Activated CD4-positive, alpha-beta T cell treated with anti-CD3 and anti-CD28 coated beads, Interleukin-2, amount 10 ng/mL, durations not matched to agents 7 days and 5 days (primary cell): Measurements from ENCODE around the gene DCAF10. TPM values are rescaled to one million over a fixed set of nuclear protein-coding genes. Genes with fewer than 3 reads are reported as not detected.
A peak's percentile ranks its signal among the peaks of the same experiment; 100 is the strongest.
"Not testable (repeated sequence)": the region's sequence is repeated elsewhere in the genome, so short reads cannot be mapped to it uniquely, and the experiment has no call there.

Source experiments
- CTCF ChIA-PET: fragments of 350-600 bp; sonication (Branson Sonifier 250); formaldehyde crosslinking; loops from one replicate; lab custom pipeline; 2021; ENCODE audit warnings: antibody characterized with exemption; lab: Charles Lee
- POLR2A ChIA-PET: fragments of 350-600 bp; sonication (Branson Sonifier 250); formaldehyde crosslinking; loops from one replicate; lab custom pipeline; 2021; ENCODE audit warnings: antibody characterized with exemption; lab: Charles Lee
- DNase-seq: peaks from one replicate; pipeline ENCODE4 v3.0.0-alpha.2; 2020
- H3K27ac Mint-ChIP-seq: one replicate; pipeline ENCODE4 v1.8.0; 2021; ENCODE audit warnings: mild to moderate bottlenecking, moderate library complexity, mixed read lengths
- H3K27me3 Mint-ChIP-seq: one replicate; pipeline ENCODE4 v1.8.0; 2021; ENCODE audit warnings: mixed read lengths
- H3K36me3 Mint-ChIP-seq: one replicate; pipeline ENCODE4 v1.8.0; 2021; ENCODE audit warnings: low read depth, mixed read lengths
- H3K4me1 Mint-ChIP-seq: one replicate; pipeline ENCODE4 v1.8.0; 2021; ENCODE audit warnings: mixed read lengths
- H3K4me3 Mint-ChIP-seq: one replicate; pipeline ENCODE4 v1.8.0; 2021; ENCODE audit warnings: mild to moderate bottlenecking, moderate library complexity, mixed read lengths
- H3K9me3 Mint-ChIP-seq: one replicate; pipeline ENCODE4 v1.8.0; 2021; ENCODE audit warnings: mixed read lengths
- total RNA-seq, 2 experiments: library from RNA; stranded (reverse); gene quantifications; one replicate each; pipeline ENCODE4 v1.2.3, GENCODE V29; 2021

The DCAF10 gene
- total RNA-seq, 2 experiments from 2014 or later: 20.6 to 21.2 TPM

GRCh38 chr9:37801287-37801850 is 772 bp downstream of the DCAF10 start:
- no peaks in the 10 kb centered on the region for H3K9me3 Mint-ChIP-seq
- peaks cover 45% of the 10 kb centered on the region for H3K4me1 Mint-ChIP-seq
- H3K27ac Mint-ChIP-seq: peak overlapping the region; percentile 88
- ChIA-PET POLR2A (interaction anchor here (2.0 kb wide), 1 partner anchor 17 kb away, joined by 7 read pairs; the partner anchor contains the start of gene EXOSC3), CTCF (interaction anchor here (2.8 kb wide), 1 partner anchor 10 kb away, joined by 8 read pairs; no protein-coding TSS in a partner anchor)
- peak; percentile 33 for DNase-seq
- no peaks in the 10 kb centered on the region for H3K27me3 Mint-ChIP-seq
- peaks cover 15% of the 10 kb centered on the region for H3K36me3 Mint-ChIP-seq
- H3K4me3 Mint-ChIP-seq: peak overlapping the region; percentile 94

DNA sequence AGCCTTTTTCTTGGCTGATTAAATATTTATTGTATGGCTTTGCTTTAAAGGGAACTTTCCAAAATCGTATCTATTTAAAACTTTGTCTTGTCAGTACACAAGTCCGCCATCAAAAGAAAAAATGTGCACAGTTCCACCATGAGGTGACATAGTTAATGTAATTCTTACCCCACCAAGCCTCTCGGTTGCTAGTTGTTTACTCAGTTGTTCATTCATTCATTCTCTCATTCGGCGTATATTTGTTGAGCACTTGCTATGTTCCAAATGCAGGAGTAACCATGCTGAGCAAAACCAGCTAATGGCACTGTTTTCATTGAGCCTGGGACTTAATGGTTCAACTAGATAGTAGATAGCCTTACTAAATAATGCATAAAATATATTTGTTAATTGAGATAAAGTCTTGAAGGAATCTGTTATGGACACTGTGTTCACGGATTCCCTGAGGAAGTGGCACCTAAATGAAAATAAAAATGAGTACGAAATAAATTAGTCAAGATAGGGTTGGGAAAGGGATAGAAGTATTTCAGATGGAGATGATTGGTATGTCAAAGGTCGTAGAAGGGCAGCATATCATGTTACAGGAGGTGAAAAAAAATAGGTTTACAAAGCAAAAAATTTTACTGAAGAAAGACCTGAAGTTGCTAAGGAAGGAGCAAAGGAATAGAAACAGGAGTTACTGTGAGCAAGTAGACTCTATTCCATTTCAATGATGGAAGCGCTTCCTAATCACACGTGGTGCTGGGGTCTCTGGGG is 1.5 kb downstream of the DCAF10 start:
- Mint-ChIP-seq H3K27ac (peak overlapping the region; percentile 88), H3K36me3 (peaks cover 15% of the 10 kb centered on the region), H3K4me1 (peaks cover 45% of the 10 kb centered on the region), H3K9me3 (no peaks in the 10 kb centered on the region), H3K27me3 (no peaks in the 10 kb centered on the region), H3K4me3 (peak overlapping the region; percentile 94)
- DNase-seq: no peak
- ChIA-PET CTCF (interaction anchor here (2.8 kb wide), 1 partner anchor 9 kb away, joined by 8 read pairs; no protein-coding TSS in a partner anchor), POLR2A (interaction anchor here (2.0 kb wide), 1 partner anchor 18 kb away, joined by 7 read pairs; the partner anchor contains the start of gene EXOSC3)

DNA sequence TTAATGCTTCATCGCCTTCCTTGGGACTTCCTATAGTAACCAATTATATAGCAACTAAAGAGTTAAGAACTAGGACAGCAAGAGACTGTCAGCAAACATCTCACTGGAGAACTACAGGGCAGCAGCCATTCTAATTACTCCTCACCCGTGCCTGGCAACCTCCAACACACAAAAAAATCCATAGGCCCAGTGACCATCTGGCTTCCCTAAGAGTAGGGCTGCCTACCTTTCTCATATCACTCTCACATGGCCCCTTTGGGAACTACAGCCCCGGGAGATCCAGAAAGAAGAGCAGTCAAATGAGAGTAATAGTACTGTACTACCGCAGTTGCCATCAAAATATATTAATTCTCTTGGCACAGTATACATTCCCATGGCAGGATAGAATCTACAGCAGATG is 5.7 kb downstream of the DCAF10 start:
- no peak for DNase-seq
- Mint-ChIP-seq H3K4me3 (no peak overlapping the region), H3K27me3 (no peaks in the 10 kb centered on the region), H3K27ac (no peak overlapping the region), H3K36me3 (peaks cover 11% of the 10 kb centered on the region), H3K9me3 (no peaks in the 10 kb centered on the region), H3K4me1 (peaks cover 24% of the 10 kb centered on the region)
- ChIA-PET POLR2A (no interaction called here), CTCF (interaction anchor here (1.2 kb wide), 1 partner anchor 28 kb away, joined by 3 read pairs; no protein-coding TSS in a partner anchor)

DNA sequence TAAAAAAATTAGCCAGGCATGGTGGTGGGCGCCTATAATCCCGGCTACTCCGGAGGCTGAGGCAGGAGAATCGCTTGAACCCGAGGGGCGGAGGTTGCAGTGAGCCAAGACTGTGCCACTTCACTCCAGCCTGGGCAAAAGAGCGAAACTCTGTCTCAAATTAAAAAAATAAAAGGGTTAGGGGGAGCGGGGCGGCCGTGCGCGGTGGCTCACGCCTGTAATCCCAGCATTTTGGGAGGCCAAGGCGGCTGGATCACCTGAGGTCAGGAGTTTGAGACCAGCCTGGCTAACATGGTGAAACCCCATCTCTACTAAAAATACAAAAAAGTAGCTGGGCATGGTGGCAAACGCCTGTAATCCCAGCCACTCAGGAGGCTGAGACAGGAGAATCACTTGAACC is 9.1 kb downstream of the DCAF10 start:
- H3K9me3 Mint-ChIP-seq, H3K27me3 Mint-ChIP-seq, H3K27ac Mint-ChIP-seq, DNase-seq, H3K4me3 Mint-ChIP-seq: not testable (repeated sequence)
- ChIA-PET POLR2A (interaction anchor here (0.6 kb wide), 1 partner anchor 218 kb away, joined by 3 read pairs; no protein-coding TSS in a partner anchor), CTCF (interaction anchor here (0.7 to 1.1 kb wide), 4 partner anchors 9 to 262 kb away, joined by 3 to 4 read pairs (median 4); no protein-coding TSS in a partner anchor)
- peaks cover 14% of the 10 kb centered on the region for H3K4me1 Mint-ChIP-seq
- H3K36me3 Mint-ChIP-seq: peaks cover 12% of the 10 kb centered on the region

DNA sequence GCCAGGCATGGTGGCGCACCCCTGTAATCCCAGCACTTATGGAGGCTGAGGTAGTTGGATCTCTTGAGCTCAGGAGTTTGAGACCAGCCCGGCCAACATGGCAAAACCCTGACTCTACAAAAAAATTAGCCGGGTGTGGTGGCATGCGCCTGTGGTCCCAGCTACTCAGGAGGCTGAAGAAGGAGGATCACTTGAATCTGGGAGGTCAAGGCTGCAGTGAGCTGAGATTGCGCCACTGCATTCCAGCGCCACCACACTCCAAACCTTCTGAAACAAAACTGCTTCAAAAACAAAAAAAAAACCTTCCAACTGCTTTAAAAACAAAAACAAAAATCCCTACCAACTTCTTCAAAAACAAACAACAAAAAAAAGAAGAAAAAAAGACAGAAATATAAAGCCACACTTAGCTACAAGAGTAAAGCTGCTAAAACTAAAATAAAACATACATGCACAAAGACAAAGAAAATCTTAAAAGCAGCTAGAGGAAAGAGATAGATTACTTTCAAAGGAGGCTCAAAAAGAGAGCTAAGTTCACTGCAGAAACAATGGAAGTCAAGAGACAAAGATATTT is 11.4 kb downstream of the DCAF10 start:
- ChIA-PET CTCF (interaction anchor here (0.6 to 1.7 kb wide), 6 partner anchors 8 to 620 kb away, joined by 3 to 8 read pairs (median 3); partner anchors contain the start of gene DCAF10), POLR2A (interaction anchor here (0.6 kb wide), 1 partner anchor 1474 kb away, joined by 3 read pairs; no protein-coding TSS in a partner anchor)
- no peak for DNase-seq
- no peak overlapping the region for H3K4me3 Mint-ChIP-seq
- H3K27me3 Mint-ChIP-seq: no peaks in the 10 kb centered on the region
- H3K9me3 Mint-ChIP-seq: no peaks in the 10 kb centered on the region
- H3K36me3 Mint-ChIP-seq: peaks cover 12% of the 10 kb centered on the region
- H3K4me1 Mint-ChIP-seq: peaks cover 10% of the 10 kb centered on the region
- no peak overlapping the region for H3K27ac Mint-ChIP-seq

DNA sequence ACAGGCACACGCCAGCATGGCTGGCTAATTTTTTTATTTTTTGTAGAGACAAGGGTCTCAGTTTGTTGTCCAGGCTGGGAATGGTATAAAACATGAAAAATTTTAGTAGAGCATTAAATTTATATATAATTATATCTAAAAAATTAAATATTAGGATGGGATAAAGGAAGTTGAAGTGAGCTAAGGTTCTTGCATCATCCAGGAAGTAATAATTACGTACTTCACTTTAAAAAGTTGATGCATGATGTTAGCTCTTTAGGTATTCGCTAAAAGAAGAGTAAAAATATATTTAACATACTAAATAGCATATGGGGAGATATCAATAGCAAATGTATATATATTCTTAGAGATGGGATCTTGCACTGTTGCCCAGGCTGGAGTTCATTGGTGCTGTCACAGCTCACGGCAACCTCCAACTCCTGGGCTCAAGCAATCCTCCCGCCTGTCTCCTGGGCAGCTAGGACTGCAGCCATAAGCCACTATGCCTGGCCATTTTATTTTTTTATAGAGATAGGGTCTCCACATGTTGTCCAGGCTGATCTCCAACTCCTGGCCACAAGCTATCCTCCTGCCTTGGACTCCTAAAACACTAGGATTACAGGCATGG is 12.3 kb downstream of the DCAF10 start:
- no peak overlapping the region for H3K4me3 Mint-ChIP-seq
- ChIA-PET CTCF (interaction anchor here (0.6 to 1.2 kb wide), 5 partner anchors 16 to 1195 kb away, joined by 3 to 6 read pairs (median 3); no protein-coding TSS in a partner anchor), POLR2A (no interaction called here)
- peaks cover 10% of the 10 kb centered on the region for H3K4me1 Mint-ChIP-seq
- H3K27ac Mint-ChIP-seq: no peak overlapping the region
- no peaks in the 10 kb centered on the region for H3K27me3 Mint-ChIP-seq
- H3K36me3 Mint-ChIP-seq: peaks cover 12% of the 10 kb centered on the region
- no peaks in the 10 kb centered on the region for H3K9me3 Mint-ChIP-seq
- DNase-seq: no peak

- Mint-ChIP-seq H3K4me3 (no peak overlapping the region), H3K36me3 (peaks cover 24% of the 10 kb centered on the region), H3K9me3 (no peaks in the 10 kb centered on the region), H3K4me1 (no peaks in the 10 kb centered on the region), H3K27me3 (no peaks in the 10 kb centered on the region), H3K27ac (no peak overlapping the region)
- ChIA-PET POLR2A (no interaction called here), CTCF (interaction anchor here (0.7 to 1.6 kb wide), 2 partner anchors 9 to 61 kb away, joined by 4 read pairs; no protein-coding TSS in a partner anchor)
- DNase-seq: no peak
Observed at GRCh38 chr9:37818849-37819248, 18.3 kb downstream of the DCAF10 start.

DNA sequence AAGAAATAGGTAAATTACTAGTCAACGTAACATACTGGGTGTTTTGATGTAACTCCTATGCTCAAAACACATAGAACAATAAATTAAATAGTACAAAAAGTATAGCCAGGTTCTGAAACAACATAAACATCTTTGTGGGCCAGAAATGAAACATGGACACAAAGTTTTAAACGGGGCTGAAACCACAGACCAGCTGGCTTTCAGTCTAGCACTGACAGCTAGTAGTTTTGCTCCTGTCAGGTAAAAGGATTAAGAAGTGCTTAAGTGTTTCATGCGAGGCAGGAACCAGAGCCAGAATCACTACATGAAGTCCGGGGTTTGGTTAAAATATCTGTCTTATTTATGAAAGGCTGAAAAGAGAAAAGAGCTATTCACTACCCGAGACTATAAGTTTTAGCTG is 19.5 kb downstream of the DCAF10 start:
- H3K4me1 Mint-ChIP-seq: no peaks in the 10 kb centered on the region
- no peaks in the 10 kb centered on the region for H3K9me3 Mint-ChIP-seq
- no peak overlapping the region for H3K27ac Mint-ChIP-seq
- H3K4me3 Mint-ChIP-seq: no peak overlapping the region
- ChIA-PET CTCF (interaction anchor here (1.0 kb wide), 1 partner anchor 9 kb away, joined by 3 read pairs; no protein-coding TSS in a partner anchor), POLR2A (interaction anchor here (0.6 kb wide), 1 partner anchor 48 kb away, joined by 3 read pairs; no protein-coding TSS in a partner anchor)
- peaks cover 34% of the 10 kb centered on the region for H3K36me3 Mint-ChIP-seq
- no peak for DNase-seq
- no peaks in the 10 kb centered on the region for H3K27me3 Mint-ChIP-seq

DNA sequence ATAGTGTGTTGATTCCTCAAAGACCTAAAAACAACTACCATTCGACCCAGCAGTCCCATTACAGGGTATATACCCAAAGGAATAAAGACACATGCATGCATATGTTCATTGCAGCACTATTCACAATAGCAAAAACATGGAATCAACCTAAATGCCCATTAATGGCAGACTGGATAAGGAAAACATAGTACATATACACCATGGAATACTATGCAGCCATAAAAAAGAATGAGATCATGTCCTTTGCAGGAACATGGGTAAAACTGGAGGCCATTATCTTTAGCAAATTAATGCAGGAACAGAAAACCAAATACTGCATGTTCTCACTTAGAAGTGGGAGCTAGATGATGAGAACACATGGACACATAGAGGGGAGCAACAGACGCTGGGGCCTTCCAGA is 24.6 kb downstream of the DCAF10 start:
- H3K4me1 Mint-ChIP-seq, H3K4me3 Mint-ChIP-seq, POLR2A ChIA-PET, CTCF ChIA-PET, H3K27ac Mint-ChIP-seq, DNase-seq, H3K27me3 Mint-ChIP-seq, H3K9me3 Mint-ChIP-seq: not testable (repeated sequence)
- H3K36me3 Mint-ChIP-seq: peaks cover 49% of the 10 kb centered on the region

- H3K9me3 Mint-ChIP-seq: no peaks in the 10 kb centered on the region
- H3K27me3 Mint-ChIP-seq: no peaks in the 10 kb centered on the region
- ChIA-PET CTCF (no interaction called here), POLR2A (no interaction called here)
- H3K4me1 Mint-ChIP-seq: peaks cover 2% of the 10 kb centered on the region
- DNase-seq: no peak
- H3K4me3 Mint-ChIP-seq: no peak overlapping the region
- peaks cover 31% of the 10 kb centered on the region for H3K36me3 Mint-ChIP-seq
- no peak overlapping the region for H3K27ac Mint-ChIP-seq
Observed at GRCh38 chr9:37827483-37828165, 27.0 kb downstream of the DCAF10 start.

DNA sequence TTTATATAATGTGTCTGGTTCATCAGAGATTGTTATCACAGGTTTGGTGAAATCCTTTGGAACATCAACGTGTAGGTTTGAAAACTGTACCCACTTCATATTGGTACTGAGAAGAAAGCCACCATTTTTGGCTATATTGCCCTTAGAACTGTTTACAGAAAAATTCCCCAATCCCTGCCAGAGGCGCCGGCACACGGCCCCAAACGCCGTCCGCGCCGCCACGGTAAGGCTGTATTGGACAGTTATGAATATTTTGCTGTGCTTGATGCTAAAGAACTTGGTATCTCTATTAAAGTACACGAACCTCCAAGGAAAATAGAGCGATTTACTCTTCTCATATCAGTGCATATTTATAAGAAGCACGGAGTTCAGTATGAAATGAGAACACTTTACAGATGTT is 35.2 kb downstream of the DCAF10 start:
- H3K4me1 Mint-ChIP-seq: peaks cover 7% of the 10 kb centered on the region
- peaks cover 10% of the 10 kb centered on the region for H3K36me3 Mint-ChIP-seq
- no peak for DNase-seq
- no peaks in the 10 kb centered on the region for H3K27me3 Mint-ChIP-seq
- no peaks in the 10 kb centered on the region for H3K9me3 Mint-ChIP-seq
- no peak overlapping the region for H3K4me3 Mint-ChIP-seq
- ChIA-PET CTCF (interaction anchor here (0.6 kb wide), 1 partner anchor 826 kb away, joined by 3 read pairs; no protein-coding TSS in a partner anchor), POLR2A (no interaction called here)
- no peak overlapping the region for H3K27ac Mint-ChIP-seq

- no peaks in the 10 kb centered on the region for H3K27me3 Mint-ChIP-seq
- POLR2A ChIA-PET: no interaction called here
- DNase-seq: no peak
- no peak overlapping the region for H3K27ac Mint-ChIP-seq
- no peak overlapping the region for H3K4me3 Mint-ChIP-seq
- H3K9me3 Mint-ChIP-seq: no peaks in the 10 kb centered on the region
- H3K4me1 Mint-ChIP-seq: peaks cover 7% of the 10 kb centered on the region
- H3K36me3 Mint-ChIP-seq: peaks cover 10% of the 10 kb centered on the region
- CTCF ChIA-PET: no interaction called here
Observed at GRCh38 chr9:37836386-37836785, 35.8 kb downstream of the DCAF10 start.
